Hepatocyte (in vitro differentiated cells): Measurements from ENCODE around the gene WASF2.
A peak's percentile ranks its signal among the peaks of the same experiment; 100 is the strongest.

Source experiments
- EZH2 ChIP-seq: fragments of 200-600 bp; sonication (generic); IDR thresholded peaks from 2 replicates; pipeline ENCODE4 v1.6.1; 2016; ENCODE audit warnings: antibody characterized with exemption, mild to moderate bottlenecking, borderline replicate concordance
- EZH2phosphoT487 ChIP-seq: fragments of 200-600 bp; sonication (generic); IDR thresholded peaks from one replicate; pipeline ENCODE4 v1.6.1; 2018; ENCODE audit warnings: antibody characterized with exemption, mild to moderate bottlenecking, low read depth, moderate library complexity; ENCODE audit not compliant: unreplicated experiment, severe bottlenecking
- TF ChIP-seq, protein P1 (sequence below): fragments of 200-600 bp; sonication (generic); IDR thresholded peaks from 2 replicates; pipeline ENCODE4 v1.5.1; 2016; ENCODE audit warnings: antibody characterized with exemption, mild to moderate bottlenecking; ENCODE audit not compliant: poor library complexity

DNA sequence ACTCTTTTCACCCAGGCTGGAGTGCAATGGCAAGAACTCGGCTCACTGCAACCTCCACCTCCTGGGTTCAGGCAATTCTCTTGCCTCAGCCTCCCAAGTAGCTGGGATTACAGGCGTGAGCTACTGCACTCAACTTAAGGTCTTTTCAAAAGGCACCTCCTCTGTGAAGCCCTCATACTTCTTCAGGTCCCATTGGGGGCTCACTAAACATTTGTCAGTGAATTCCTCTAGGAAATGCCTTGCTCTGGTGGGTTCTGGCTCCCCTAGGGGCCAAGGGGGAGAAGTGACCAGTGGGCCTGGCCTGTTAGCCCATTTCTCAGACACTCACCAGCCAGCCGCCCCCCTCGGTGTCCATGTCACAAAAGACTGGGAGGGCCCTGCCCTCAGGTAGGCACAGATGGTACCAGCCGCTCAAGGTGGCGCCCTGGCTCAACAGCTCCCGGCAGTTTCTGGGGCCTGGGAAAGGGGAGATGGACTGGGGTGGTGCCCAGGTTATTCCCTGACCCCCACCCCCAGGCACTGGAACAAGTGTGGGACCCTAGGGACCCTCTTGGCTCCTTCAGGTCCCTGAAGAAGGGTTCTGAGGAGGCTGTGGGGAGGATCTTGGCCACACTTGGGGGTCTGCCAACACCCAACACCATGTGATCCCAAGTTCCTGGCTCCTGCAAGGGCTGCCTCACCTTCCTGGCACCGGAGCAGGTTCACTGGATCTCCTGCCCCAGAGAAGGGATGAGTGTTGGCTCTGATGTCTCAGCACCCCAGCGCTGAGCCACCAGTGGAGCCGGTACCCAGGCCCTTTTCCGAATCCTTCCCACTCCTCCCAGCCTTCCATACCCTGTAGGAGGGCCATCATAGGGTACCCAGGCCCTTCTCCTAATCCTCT lies 116.9 kb downstream of the WASF2 start:
- TF ChIP-seq, protein P1, sequence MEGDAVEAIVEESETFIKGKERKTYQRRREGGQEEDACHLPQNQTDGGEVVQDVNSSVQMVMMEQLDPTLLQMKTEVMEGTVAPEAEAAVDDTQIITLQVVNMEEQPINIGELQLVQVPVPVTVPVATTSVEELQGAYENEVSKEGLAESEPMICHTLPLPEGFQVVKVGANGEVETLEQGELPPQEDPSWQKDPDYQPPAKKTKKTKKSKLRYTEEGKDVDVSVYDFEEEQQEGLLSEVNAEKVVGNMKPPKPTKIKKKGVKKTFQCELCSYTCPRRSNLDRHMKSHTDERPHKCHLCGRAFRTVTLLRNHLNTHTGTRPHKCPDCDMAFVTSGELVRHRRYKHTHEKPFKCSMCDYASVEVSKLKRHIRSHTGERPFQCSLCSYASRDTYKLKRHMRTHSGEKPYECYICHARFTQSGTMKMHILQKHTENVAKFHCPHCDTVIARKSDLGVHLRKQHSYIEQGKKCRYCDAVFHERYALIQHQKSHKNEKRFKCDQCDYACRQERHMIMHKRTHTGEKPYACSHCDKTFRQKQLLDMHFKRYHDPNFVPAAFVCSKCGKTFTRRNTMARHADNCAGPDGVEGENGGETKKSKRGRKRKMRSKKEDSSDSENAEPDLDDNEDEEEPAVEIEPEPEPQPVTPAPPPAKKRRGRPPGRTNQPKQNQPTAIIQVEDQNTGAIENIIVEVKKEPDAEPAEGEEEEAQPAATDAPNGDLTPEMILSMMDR, result peak; percentile 4
- no peak for TF ChIP-seq EZH2
- no peak for TF ChIP-seq EZH2phosphoT487
